ENCODE data around the gene SAPCD2.

SAPCD2 gene

GRCh38 chr9:137056739-137057415 lies 13.5 kb downstream of the SAPCD2 start:
- CTCF ChIA-PET: interaction anchor here (0.6 to 10.1 kb wide), 5 partner anchors 9 to 299 kb away, joined by 3 to 166 read pairs (median 12); partner anchors contain the start of genes NPDC1 and SAPCD2
- TF ChIP-seq GLI2 (tag by site-specific recombination; IDR thresholded peaks at IDR 0.05; ENCODE audit: borderline replicate concordance, low read depth) (no peak), ZNF335 (tag by site-specific recombination; conservative IDR thresholded peaks at IDR 0.05) (no peak), ZNF302 (tag by site-specific recombination; IDR thresholded peaks at IDR 0.05; ENCODE audit: low read depth) (no peak), ZNF600 (tag by site-specific recombination; IDR thresholded peaks at IDR 0.05) (peak; percentile 79), ZNF184 (tag by site-specific recombination; IDR thresholded peaks at IDR 0.05) (no peak), ZNF558 (tag by site-specific recombination; IDR thresholded peaks at IDR 0.05) (no peak), ZNF23 (tag by site-specific recombination; IDR thresholded peaks at IDR 0.05; ENCODE audit: borderline replicate concordance) (no peak), KLF7 (tag by site-specific recombination; IDR thresholded peaks at IDR 0.05; ENCODE audit: borderline replicate concordance) (no peak), ZSCAN4 (tag by site-specific recombination; IDR thresholded peaks at IDR 0.05) (no peak), HOXA7 (CRISPR knock-in tag; IDR thresholded peaks at IDR 0.05; ENCODE audit: borderline replicate concordance) (no peak), ZNF664 (tag by site-specific recombination; IDR thresholded peaks at IDR 0.05) (no peak), ZNF416 (tag by site-specific recombination; IDR thresholded peaks at IDR 0.05) (no peak), ZBTB48 (tag by site-specific recombination; IDR thresholded peaks at IDR 0.05) (no peak), PRDM10 (tag by site-specific recombination; IDR thresholded peaks at IDR 0.05) (0 out of 2 replicates have a peak, but pooled peaks have one; percentile 1)
- POLR2A ChIA-PET: interaction anchor here (0.9 to 1.8 kb wide), 3 partner anchors 10 to 144 kb away, joined by 3 to 6 read pairs (median 5); partner anchors contain the start of genes MAN1B1 and TPRN
- no peaks in the 10 kb centered on the region for H3K36me3 ChIP-seq (ENCODE audit: control insufficient read depth in 2 of 2, insufficient read depth in 1 of 2, low read length in 2 of 2)
- H3K4me1 ChIP-seq (ENCODE audit: control insufficient read depth, insufficient read depth, low read length): no peaks in the 10 kb centered on the region
- no peak overlapping the region for H3K27ac ChIP-seq (ENCODE audit: extremely low read depth, low read depth, low read length)
- no peak overlapping the region for H3K4me3 ChIP-seq (ENCODE audit: low read depth, low read length)
- H3K9me3 ChIP-seq (ENCODE audit: control insufficient read depth, insufficient read depth, low read depth, low read length): no peaks in the 10 kb centered on the region

- no peak overlapping the region for H3K27ac ChIP-seq (ENCODE audit: extremely low read depth, low read depth, low read length)
- ChIA-PET CTCF (interaction anchor here (0.6 to 10.1 kb wide), 6 partner anchors 9 to 268 kb away, joined by 4 to 166 read pairs (median 6); partner anchors contain the start of genes NPDC1 and SAPCD2), POLR2A (interaction anchor here (0.7 to 1.0 kb wide), 4 partner anchors 15 to 145 kb away, joined by 3 to 8 read pairs (median 4); partner anchors contain the start of genes MAN1B1, SAPCD2 and TPRN)
- no peaks in the 10 kb centered on the region for H3K9me3 ChIP-seq (ENCODE audit: control insufficient read depth, insufficient read depth, low read depth, low read length)
- H3K4me1 ChIP-seq (ENCODE audit: control insufficient read depth, insufficient read depth, low read length): no peaks in the 10 kb centered on the region
- no peaks in the 10 kb centered on the region for H3K36me3 ChIP-seq (ENCODE audit: control insufficient read depth in 2 of 2, insufficient read depth in 1 of 2, low read length in 2 of 2)
- no peak overlapping the region for H3K4me3 ChIP-seq (ENCODE audit: low read depth, low read length)
- TF ChIP-seq SP2 (tag by site-specific recombination; IDR thresholded peaks at IDR 0.05) (0 out of 2 replicates have a peak, but pooled peaks have one; percentile 25), ZNF837 (tag by site-specific recombination; IDR thresholded peaks at IDR 0.05) (no peak), ZNF280D (tag by site-specific recombination; IDR thresholded peaks at IDR 0.05) (no peak), YY2 (tag by site-specific recombination; IDR thresholded peaks at IDR 0.05) (no peak), GLIS1 (tag by site-specific recombination; IDR thresholded peaks at IDR 0.05) (peak; percentile 29; the same call in 1 of the 2 replicates), SP7 (tag by site-specific recombination; IDR thresholded peaks at IDR 0.05) (0 out of 2 replicates have a peak, but pooled peaks have one; percentile 11), OVOL3 (tag by site-specific recombination; IDR thresholded peaks at IDR 0.05) (no peak), KLF1 (tag by site-specific recombination; IDR thresholded peaks at IDR 0.05) (peak; percentile 85), SALL2 (tag by site-specific recombination; IDR thresholded peaks at IDR 0.05; ENCODE audit: borderline replicate concordance) (no peak), KLF9 (tag by site-specific recombination; IDR thresholded peaks at IDR 0.05; ENCODE audit: low read depth) (no peak), ZNF433 (tag by site-specific recombination; IDR thresholded peaks at IDR 0.05; ENCODE audit: low read depth) (no peak), ZNF174 (tag by site-specific recombination; IDR thresholded peaks at IDR 0.05) (no peak)
These were observed 14.7 kb downstream of the SAPCD2 start for GRCh38 chr9:137055385-137056364.
